ENCODE results near the gene MYOG.

The MYOG gene

GRCh38 chr1:203090421-203091198, 4.8 kb upstream of the MYOG start:
- no peak for DNase-seq (ENCODE audit: low spot score)

- no peak for DNase-seq (ENCODE audit: low spot score)
Measured at GRCh38 chr1:203089651-203090045, 3.8 kb upstream of the MYOG start.

DNA sequence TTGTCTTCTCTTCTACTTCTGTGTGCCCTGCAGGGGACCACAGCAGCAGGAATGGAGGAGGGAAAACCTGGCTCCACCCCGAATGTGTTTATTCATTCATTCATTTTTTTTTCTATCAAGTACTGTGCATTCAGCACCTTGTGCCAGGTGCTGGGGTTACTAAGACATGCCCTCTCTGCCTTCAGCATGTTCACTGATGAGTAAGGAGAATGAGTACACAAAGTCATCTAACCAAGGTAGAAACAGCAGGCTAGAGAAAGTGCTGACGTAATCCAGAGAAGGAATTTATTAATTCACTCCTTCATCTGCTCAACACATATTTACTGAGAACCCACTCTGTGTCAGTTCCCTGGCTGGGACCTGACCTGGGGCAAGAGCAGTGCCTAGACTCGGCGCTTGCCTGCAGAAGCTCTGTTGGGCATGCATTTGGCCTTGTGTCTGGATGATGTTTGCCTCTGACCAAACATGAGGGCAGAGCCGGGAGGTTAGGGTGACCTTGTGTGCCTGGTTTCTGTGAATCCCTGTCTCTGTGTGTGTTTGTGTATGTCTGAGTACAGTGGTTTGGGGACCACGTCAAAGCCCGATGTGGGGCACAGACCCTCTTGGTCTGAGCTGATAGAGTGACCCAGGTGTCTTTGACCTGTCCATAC, 3.3 kb upstream of the MYOG start:
- DNase-seq (ENCODE audit: low spot score), result no peak

DNA sequence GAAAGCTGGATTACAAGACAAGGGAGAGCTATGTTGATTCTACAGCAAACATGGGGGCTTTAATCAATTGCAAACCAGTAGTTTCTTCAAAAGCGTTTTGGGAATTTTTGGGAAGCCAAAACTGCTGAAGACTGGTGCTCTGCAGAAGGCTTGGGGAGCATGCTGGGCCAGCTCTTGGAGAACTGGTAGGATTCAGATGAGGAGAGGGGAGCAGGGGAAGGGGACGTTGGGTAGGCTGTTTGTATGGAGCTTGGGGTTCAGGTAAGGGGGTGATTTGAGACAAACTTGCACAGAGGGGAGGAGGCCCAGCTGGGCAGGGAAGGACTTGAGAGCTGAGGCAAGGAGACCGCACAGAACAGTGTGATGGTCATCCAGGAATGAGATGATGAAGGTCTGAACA, 2.6 kb upstream of the MYOG start:
- DNase-seq (ENCODE audit: low spot score), result no peak

DNA sequence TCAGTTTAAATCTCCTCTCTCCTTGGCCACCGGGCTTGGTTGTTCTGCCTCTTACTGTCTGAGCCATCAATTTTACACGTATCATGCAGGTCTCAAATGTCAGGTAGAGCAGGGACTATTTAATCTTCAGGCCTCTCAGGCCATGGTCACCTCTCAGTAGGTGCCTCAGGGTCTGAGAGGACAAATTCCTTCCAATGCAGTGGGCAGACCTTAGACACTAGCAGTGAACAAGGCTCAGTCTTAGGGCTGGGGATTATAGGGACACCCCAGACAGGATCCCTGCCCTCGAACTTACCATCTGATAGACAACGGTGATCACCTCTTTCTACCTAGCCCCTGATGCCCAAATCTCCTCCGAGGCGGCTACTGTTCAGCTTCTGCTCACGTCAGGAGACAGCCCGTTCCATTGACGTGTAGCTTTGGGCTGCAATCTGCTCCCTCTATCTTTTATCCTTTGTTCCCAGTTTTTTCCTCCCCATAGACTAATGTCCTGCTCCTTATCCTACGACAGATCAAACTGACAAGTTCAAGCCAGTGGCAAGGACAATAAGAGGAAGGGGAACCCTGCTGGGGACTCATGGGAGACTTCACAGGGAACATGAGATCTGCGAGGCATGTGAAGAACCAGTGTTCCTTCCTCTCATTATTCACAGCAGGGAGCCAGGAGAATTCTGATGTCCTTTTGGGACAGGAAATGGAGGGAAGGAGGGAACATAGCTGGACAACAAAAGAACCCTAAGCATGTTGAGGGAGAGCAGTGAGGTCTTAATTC, 1.4 kb upstream of the MYOG start:
- DNase-seq (ENCODE audit: low spot score), result no peak

- DNase-seq (ENCODE audit: low spot score), result peak; percentile 15
Measured at GRCh38 chr1:203084588-203085527, 954 bp downstream of the MYOG start.

GRCh38 chr1:203083463-203083921, 2.3 kb downstream of the MYOG start:
- no peak for DNase-seq (ENCODE audit: low spot score)

DNA sequence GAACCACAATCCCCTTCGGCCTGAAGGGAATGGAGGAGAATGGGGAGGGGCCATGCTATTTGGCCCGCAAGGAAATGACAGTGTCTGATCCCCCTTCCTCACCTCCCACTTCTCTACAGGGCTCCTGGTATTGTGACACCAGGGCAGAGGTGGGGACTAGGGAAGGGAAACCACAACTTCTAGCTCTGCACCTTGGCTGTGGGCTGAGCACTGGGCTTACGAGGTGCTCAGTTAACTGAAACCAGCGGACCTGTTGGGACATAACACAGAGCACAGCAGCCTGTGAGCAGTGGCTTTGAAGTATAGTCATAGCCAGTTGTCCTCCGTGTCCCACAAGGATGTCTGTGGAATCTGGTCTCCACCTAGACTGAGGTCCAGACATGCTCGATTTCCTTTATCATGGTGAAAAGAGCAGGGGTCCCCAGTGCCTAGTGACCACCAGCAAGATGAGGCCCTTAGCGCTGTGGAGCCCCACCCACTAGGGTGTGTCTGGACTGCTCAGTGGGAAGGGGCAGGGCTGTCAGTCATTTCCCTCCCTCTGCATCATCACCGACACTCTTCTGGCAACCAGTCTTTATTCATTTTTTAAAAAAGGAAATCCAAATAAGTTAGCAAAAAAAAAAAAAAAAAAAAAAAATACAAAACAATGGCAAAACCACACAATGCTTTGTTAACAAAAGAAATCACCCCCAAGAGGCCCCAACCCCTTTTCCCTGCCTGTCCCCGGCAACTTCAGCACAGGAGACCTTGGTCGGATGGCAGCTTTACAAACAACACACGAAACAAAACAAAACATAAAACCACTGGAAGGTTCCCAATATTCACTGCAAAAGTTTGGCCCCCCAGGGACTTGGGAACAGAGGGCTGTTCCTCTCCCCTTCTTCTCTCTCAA, 3.0 kb downstream of the MYOG start:
- no peak for DNase-seq (ENCODE audit: low spot score)

GRCh38 chr1:203082231-203082505, 3.6 kb downstream of the MYOG start:
- no peak for DNase-seq (ENCODE audit: low spot score)

GRCh38 chr1:203081465-203082230, 4.2 kb downstream of the MYOG start:
- DNase-seq (ENCODE audit: low spot score), result no peak

DNA sequence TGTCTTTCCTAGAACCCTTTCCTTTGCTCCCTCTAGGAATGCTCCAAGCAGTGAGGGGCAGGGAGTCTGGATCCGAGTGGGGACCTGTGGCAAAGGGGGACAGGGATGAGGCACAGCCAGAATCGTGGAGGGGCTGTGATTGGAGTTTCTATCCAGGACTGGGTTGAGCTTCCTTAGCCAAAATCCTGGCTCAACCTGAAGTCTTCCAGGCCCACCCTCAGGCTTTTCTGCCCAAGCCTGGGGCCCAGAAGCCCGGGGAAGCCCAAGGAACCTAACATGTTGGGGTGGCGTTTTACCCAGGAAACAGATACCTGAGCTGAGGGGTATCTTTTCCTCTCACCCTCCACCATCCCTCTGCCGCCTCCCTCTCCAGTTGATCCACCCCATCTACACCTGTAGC, 5.4 kb downstream of the MYOG start:
- no peak for DNase-seq (ENCODE audit: low spot score)

- no peak for DNase-seq (ENCODE audit: low spot score)
Measured at GRCh38 chr1:203078478-203078877, 7.3 kb downstream of the MYOG start.

DNA sequence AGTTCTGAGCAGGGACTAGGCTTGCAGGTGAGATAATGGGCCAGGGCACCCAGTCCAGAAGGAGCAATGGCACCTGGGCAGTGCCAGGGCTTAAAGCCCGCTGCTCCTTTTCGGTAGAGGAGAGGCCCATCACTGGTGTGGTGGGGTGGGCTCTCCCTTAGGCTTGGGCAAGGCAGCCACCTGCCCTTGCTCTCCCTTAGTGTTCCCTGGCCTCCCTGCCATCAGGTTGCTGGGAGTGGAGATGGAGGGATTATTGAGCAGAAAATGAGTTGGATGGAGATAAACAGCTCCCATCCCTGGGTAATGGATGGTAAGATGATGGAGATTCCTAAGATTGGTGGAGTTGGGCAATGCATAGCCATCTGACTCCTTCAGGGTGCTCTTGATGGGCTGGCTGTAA, 7.9 kb downstream of the MYOG start:
- DNase-seq (ENCODE audit: low spot score), result no peak

DNA sequence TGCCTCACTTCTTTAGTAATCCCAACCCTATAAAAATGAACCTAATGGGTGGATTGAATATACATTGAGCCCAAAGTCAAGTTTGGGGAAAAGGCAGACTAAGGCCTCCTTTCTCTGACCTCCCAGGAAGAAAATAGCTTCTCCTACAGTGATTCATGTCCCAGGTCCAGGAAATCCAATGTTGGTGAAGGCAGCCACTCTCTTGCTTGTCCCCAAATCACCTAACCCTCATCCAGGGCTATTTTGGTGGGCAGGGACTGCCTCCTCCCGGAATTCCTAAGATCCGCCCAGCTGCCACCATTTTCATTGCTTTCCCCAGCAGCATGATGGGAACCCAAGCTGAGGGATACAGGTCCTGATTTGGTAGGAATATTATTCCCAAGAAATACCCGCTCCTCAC, 8.4 kb downstream of the MYOG start:
- DNase-seq (ENCODE audit: low spot score), result no peak

- DNase-seq (ENCODE audit: low spot score), result no peak
Measured at GRCh38 chr1:203076031-203076511, 9.7 kb downstream of the MYOG start.

DNA sequence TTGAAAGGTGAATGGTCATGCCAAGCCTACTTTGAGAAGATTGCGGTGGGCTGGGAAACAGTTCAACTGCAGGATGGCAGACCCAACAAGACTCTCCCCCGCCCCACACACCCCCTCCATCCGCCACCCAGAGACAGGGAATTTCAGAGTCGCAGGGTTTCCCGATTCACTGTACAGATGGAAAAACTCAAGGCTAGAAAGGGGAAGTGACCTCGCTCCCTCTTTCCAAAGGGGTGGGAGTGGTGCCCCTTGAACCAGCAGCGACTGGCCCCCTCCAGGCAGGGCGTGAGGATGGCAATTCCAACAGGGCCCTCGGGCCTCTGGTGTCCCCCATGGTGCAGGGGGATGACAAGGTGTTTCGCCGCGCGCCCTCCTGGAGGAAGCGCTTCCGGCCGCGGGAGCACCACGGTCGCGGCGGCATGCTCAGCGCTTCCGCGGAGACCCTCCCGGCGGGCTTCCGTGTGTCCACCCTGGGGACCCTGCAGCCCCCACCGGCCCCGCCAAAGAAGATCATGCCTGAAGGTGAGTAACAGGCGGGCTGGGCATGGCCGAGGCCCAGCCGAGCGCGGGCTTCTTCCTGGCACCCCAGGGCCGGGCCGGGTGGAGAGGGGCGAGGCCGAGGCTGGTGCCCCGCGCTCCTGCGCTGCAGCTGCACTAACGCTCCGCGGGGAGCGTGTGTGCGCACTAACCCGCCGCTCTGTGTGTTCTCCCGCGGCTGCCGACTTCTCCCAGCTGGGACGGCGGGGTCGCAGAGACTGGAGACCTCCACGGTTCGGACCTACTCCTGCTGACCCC, 10.4 kb downstream of the MYOG start:
- no peak for DNase-seq (ENCODE audit: low spot score)

GRCh38 chr1:203074610-203075009, 11.2 kb downstream of the MYOG start:
- no peak for DNase-seq (ENCODE audit: low spot score)

DNA sequence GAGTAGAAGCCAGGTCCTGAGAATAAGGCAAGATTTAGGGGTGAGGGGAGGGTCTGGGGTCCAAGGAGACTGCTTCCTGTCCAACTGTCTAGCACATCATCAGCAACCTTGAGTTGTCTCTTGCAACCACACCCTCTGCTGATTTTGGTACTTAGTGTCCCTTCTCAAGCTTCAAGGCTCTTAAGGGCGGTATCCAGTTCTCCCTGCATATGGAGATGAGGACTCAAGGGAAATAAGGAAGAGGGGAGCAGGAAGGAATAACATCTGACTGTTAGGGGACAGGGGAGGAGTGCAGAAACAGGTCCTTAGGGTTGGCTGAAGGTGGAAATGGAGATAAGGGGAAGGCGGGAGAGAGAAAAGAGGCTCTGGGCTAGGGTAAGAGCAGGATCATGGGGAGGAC, 12.3 kb downstream of the MYOG start:
- DNase-seq (ENCODE audit: low spot score), result no peak

- no peak for DNase-seq (ENCODE audit: low spot score)
Measured at GRCh38 chr1:203072911-203073310, 12.9 kb downstream of the MYOG start.
